ENCODE results near the gene SLCO3A1.

Gene SLCO3A1

GRCh38 chr15:91988071-91988470 lies 134.6 kb downstream of the SLCO3A1 start:
- Histone ChIP-seq H2AFZ (ENCODE audit: low read depth, low read length) (no peak overlapping the region), H3K27me3 (ENCODE audit: insufficient read depth, low read length, poor library complexity) (peaks cover 4% of the 10 kb centered on the region)
- DNase-seq, result no peak

GRCh38 chr15:91988655-91989054 lies 135.1 kb downstream of the SLCO3A1 start:
- no peak overlapping the region for H2AFZ ChIP-seq (ENCODE audit: low read depth, low read length)
- H3K9ac ChIP-seq (ENCODE audit: low read depth, low read length), result no peak overlapping the region
- no peaks in the 10 kb centered on the region for H3K79me2 ChIP-seq (ENCODE audit: insufficient read depth, low read length)
- H3K9me3 ChIP-seq (ENCODE audit: insufficient read depth, low read length, severe bottlenecking), result no peaks in the 10 kb centered on the region
- peaks cover 4% of the 10 kb centered on the region for H3K27me3 ChIP-seq (ENCODE audit: insufficient read depth, low read length, poor library complexity)
- H3K36me3 ChIP-seq (ENCODE audit: insufficient read depth, low read length), result no peaks in the 10 kb centered on the region
- TF ChIP-seq EZH2 (IDR thresholded peaks at IDR 0.05; ENCODE audit: borderline replicate concordance, low read depth, low read length, severe bottlenecking), result no peak
- no peak for TF ChIP-seq CTCF (IDR thresholded peaks at IDR 0.05; ENCODE audit: borderline replicate concordance, extremely low read depth, low read length, poor library complexity, severe bottlenecking)
- no peak overlapping the region for H3K4me3 ChIP-seq (ENCODE audit: low read depth in 1 of 2, low read length in 2 of 2)
- H3K4me1 ChIP-seq (ENCODE audit: insufficient read depth, low read length), result no peaks in the 10 kb centered on the region
- no peak overlapping the region for H3K27ac ChIP-seq (ENCODE audit: low read length)
- H3K4me2 ChIP-seq (ENCODE audit: insufficient read depth, low read length), result no peak overlapping the region
- no peaks in the 10 kb centered on the region for H4K20me1 ChIP-seq (ENCODE audit: insufficient read depth, low read length)
- ATAC-seq (ENCODE audit: insufficient read depth, low read depth), result no peak
- no peak for DNase-seq

More at GRCh38 chr15:91988071-91988470, 134.6 kb downstream of the SLCO3A1 start:
- Histone ChIP-seq H3K9me3 (ENCODE audit: insufficient read depth, low read length, severe bottlenecking) (no peaks in the 10 kb centered on the region), H3K9ac (ENCODE audit: low read depth, low read length) (no peak overlapping the region), H3K4me1 (ENCODE audit: insufficient read depth, low read length) (no peaks in the 10 kb centered on the region), H3K4me2 (ENCODE audit: insufficient read depth, low read length) (no peak overlapping the region), H4K20me1 (ENCODE audit: insufficient read depth, low read length) (no peaks in the 10 kb centered on the region), H3K36me3 (ENCODE audit: insufficient read depth, low read length) (no peaks in the 10 kb centered on the region), H3K4me3 (ENCODE audit: low read depth in 1 of 2, low read length in 2 of 2) (no peak overlapping the region), H3K27ac (ENCODE audit: low read length) (no peak overlapping the region), H3K79me2 (ENCODE audit: insufficient read depth, low read length) (no peaks in the 10 kb centered on the region)
- TF ChIP-seq CTCF (IDR thresholded peaks at IDR 0.05; ENCODE audit: borderline replicate concordance, extremely low read depth, low read length, poor library complexity, severe bottlenecking), result no peak
- TF ChIP-seq EZH2 (IDR thresholded peaks at IDR 0.05; ENCODE audit: borderline replicate concordance, low read depth, low read length, severe bottlenecking), result no peak
- no peak for ATAC-seq (ENCODE audit: insufficient read depth, low read depth)

- no peaks in the 10 kb centered on the region for H3K36me3 ChIP-seq (ENCODE audit: insufficient read depth, low read length)
- ATAC-seq (ENCODE audit: insufficient read depth, low read depth) (no peak), DNase-seq (no peak)
- no peaks in the 10 kb centered on the region for H4K20me1 ChIP-seq (ENCODE audit: insufficient read depth, low read length)
- H3K4me2 ChIP-seq (ENCODE audit: insufficient read depth, low read length), result no peak overlapping the region
- peaks cover 4% of the 10 kb centered on the region for H3K27me3 ChIP-seq (ENCODE audit: insufficient read depth, low read length, poor library complexity)
- H3K27ac ChIP-seq (ENCODE audit: low read length), result no peak overlapping the region
- no peaks in the 10 kb centered on the region for H3K79me2 ChIP-seq (ENCODE audit: insufficient read depth, low read length)
- H2AFZ ChIP-seq (ENCODE audit: low read depth, low read length), result no peak overlapping the region
- no peaks in the 10 kb centered on the region for H3K9me3 ChIP-seq (ENCODE audit: insufficient read depth, low read length, severe bottlenecking)
- no peak overlapping the region for H3K4me3 ChIP-seq (ENCODE audit: low read depth in 1 of 2, low read length in 2 of 2)
- no peak overlapping the region for H3K9ac ChIP-seq (ENCODE audit: low read depth, low read length)
- no peaks in the 10 kb centered on the region for H3K4me1 ChIP-seq (ENCODE audit: insufficient read depth, low read length)
- TF ChIP-seq EZH2 (IDR thresholded peaks at IDR 0.05; ENCODE audit: borderline replicate concordance, low read depth, low read length, severe bottlenecking) (no peak), CTCF (IDR thresholded peaks at IDR 0.05; ENCODE audit: borderline replicate concordance, extremely low read depth, low read length, poor library complexity, severe bottlenecking) (no peak)
Measured at GRCh38 chr15:91989821-91990220, 136.3 kb downstream of the SLCO3A1 start.

GRCh38 chr15:91992945-91993344 lies 139.4 kb downstream of the SLCO3A1 start:
- H2AFZ ChIP-seq (ENCODE audit: low read depth, low read length), result no peak overlapping the region
- no peak for ATAC-seq (ENCODE audit: insufficient read depth, low read depth)
- no peak overlapping the region for H3K4me3 ChIP-seq (ENCODE audit: low read depth in 1 of 2, low read length in 2 of 2)
- TF ChIP-seq CTCF (IDR thresholded peaks at IDR 0.05; ENCODE audit: borderline replicate concordance, extremely low read depth, low read length, poor library complexity, severe bottlenecking), result no peak
- TF ChIP-seq EZH2 (IDR thresholded peaks at IDR 0.05; ENCODE audit: borderline replicate concordance, low read depth, low read length, severe bottlenecking), result no peak
- no peak overlapping the region for H3K9ac ChIP-seq (ENCODE audit: low read depth, low read length)
- H3K4me1 ChIP-seq (ENCODE audit: insufficient read depth, low read length), result no peaks in the 10 kb centered on the region
- no peaks in the 10 kb centered on the region for H3K36me3 ChIP-seq (ENCODE audit: insufficient read depth, low read length)
- no peaks in the 10 kb centered on the region for H3K9me3 ChIP-seq (ENCODE audit: insufficient read depth, low read length, severe bottlenecking)
- peaks cover 4% of the 10 kb centered on the region for H3K27me3 ChIP-seq (ENCODE audit: insufficient read depth, low read length, poor library complexity)
- H3K79me2 ChIP-seq (ENCODE audit: insufficient read depth, low read length), result no peaks in the 10 kb centered on the region
- no peak overlapping the region for H3K4me2 ChIP-seq (ENCODE audit: insufficient read depth, low read length)
- no peak overlapping the region for H3K27ac ChIP-seq (ENCODE audit: low read length)
- H4K20me1 ChIP-seq (ENCODE audit: insufficient read depth, low read length), result no peaks in the 10 kb centered on the region
- no peak for DNase-seq
